ENCODE results near the gene FAM83C. TPM values are rescaled to one million over a fixed set of nuclear protein-coding genes. Genes with fewer than 3 reads are reported as not detected.

Gene FAM83C
- total RNA-seq, 2 donors from 2014 or later = not detected

GRCh38 chr20:35293303-35294292 lies 1.4 kb upstream of the FAM83C start:
- no peaks in the 10 kb centered on the region for H3K9me3 Mint-ChIP-seq
- DNase-seq (ENCODE audit: low spot score in 2 of 2) (no peak), ATAC-seq (no peak)
- no peak overlapping the region for H3K27ac Mint-ChIP-seq
- H3K36me3 Mint-ChIP-seq = no peaks in the 10 kb centered on the region

GRCh38 chr20:35292504-35293285 lies 470 bp upstream of the FAM83C start:
- H3K27ac Mint-ChIP-seq = peak overlapping the region in 1 of 2 donors; percentile 81
- DNase-seq (ENCODE audit: low spot score in 2 of 2) = no peak
- H3K9me3 Mint-ChIP-seq = no peaks in the 10 kb centered on the region
- no peaks in the 10 kb centered on the region for H3K36me3 Mint-ChIP-seq
- no peak for ATAC-seq

DNA sequence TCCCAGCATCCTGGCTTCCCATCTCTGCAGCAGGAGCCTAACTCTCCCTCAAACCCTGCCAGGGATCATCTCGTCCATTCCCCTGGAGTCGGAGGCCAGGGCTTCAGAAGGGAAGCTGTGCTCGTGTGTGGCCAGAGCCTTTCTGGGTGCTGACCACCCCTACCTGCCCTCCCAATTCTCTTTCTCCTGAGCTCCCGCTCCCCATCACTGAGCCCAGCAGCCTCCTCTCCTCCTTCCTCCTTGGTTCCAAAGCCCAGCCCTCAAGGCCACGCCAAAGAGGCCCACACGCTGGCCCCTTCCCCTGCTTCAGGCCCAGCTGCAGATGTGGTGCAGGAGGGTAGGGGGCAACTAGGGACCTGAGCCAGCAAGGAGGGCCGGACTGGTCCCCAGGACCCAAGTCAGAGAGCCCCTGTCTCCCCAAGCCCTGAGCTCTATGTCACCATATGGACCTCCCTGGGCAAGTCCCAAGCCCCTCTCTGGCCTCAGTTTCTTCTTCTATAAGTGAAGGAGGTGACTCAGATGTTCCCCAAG lies 1.3 kb downstream of the FAM83C start:
- ATAC-seq (no peak), DNase-seq (ENCODE audit: low spot score in 2 of 2) (no peak)
- Mint-ChIP-seq H3K36me3 (no peaks in the 10 kb centered on the region), H3K27ac (no peak overlapping the region), H3K9me3 (no peaks in the 10 kb centered on the region)

GRCh38 chr20:35290186-35290886 lies 1.9 kb downstream of the FAM83C start:
- Mint-ChIP-seq H3K36me3 (no peaks in the 10 kb centered on the region), H3K27ac (no peak overlapping the region), H3K9me3 (no peaks in the 10 kb centered on the region)
- no peak for DNase-seq (ENCODE audit: low spot score in 2 of 2)
- ATAC-seq = no peak

- ATAC-seq = no peak
- H3K9me3 Mint-ChIP-seq = no peaks in the 10 kb centered on the region
- H3K36me3 Mint-ChIP-seq = peaks cover 12 to 13% of the 10 kb centered on the region in 2 donors
- no peak for DNase-seq (ENCODE audit: low spot score in 2 of 2)
- H3K27ac Mint-ChIP-seq = no peak overlapping the region
Observed at GRCh38 chr20:35288325-35289060, 3.7 kb downstream of the FAM83C start.

GRCh38 chr20:35287509-35288324 lies 4.5 kb downstream of the FAM83C start:
- DNase-seq (ENCODE audit: low spot score in 2 of 2) = no peak
- H3K9me3 Mint-ChIP-seq = no peaks in the 10 kb centered on the region
- peaks cover 15 to 18% of the 10 kb centered on the region in 2 donors for H3K36me3 Mint-ChIP-seq
- no peak for ATAC-seq
- H3K27ac Mint-ChIP-seq = no peak overlapping the region

DNA sequence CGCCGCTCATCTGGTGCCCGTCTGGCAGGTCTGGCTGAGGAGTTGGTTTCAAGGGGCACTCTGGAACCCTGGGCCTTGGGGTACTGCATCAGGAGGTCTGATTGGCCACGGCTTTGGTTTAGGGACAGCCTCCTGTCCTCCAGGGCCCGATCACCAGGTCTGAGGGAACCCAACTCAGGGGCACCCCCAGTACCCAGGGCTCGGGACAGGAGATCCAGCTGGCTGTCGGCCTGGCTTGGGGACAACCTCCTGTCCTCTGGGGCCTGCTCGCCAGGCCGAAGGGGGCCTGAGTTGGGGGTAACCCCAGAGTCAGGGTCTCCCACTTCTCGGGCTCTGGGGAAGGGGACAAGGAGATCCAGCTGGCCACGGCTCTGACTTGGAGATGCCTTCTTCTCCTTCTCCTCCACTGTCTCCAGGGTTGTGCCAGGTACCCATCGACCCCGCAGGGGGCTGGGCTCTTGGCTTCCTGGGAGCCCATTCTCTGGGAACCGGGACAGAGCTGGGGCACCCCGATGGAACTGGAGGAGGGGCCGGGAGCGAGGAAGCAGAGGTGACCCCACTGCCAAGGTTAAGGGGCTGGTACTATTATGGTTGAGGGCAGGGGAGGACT lies 5.2 kb downstream of the FAM83C start:
- Mint-ChIP-seq H3K9me3 (no peaks in the 10 kb centered on the region), H3K27ac (no peak overlapping the region), H3K36me3 (peaks cover 15 to 22% of the 10 kb centered on the region in 2 donors)
- DNase-seq (ENCODE audit: low spot score in 2 of 2) (no peak), ATAC-seq (no peak)

DNA sequence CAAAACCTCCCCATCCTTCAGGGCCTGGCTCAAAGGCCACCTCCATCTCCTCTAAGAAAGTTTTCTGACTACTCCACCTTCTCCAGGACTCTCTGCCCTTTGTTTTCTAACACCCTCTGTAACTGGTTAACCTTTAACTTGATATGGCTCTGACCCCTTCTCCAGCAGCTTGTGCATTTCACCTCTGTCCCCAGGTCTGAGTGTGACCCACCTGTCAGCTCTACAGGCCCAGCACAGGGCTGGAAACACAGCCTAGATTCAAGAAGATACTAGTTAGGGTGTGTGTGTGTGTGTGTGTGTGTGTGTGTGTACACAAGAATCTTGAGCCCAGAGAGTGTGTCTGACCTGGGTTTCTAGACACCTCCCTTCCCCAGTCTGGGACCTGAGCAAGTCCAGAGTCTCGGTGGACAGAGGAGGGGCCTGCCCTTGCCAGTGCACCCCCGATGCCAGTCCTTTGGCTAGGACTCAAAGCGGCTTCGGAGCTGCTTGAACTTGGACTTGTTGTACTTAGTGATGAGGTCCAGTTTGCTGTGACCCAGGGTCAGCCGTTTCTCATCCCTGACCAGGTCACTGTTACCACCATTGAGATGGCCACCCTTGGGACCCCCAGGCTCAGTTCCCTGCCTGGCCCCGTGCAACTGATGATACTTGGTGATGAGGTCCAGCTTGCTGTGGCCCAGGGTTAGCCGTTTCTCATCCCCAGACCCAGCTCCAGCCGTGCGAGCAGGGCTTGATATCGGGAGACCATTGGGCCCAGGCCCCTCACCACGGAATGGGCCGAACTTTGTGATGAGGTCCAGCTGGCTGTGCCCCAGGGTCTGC lies 5.9 kb downstream of the FAM83C start:
- Mint-ChIP-seq H3K9me3 (no peaks in the 10 kb centered on the region), H3K36me3 (peaks cover 15 to 23% of the 10 kb centered on the region in 2 donors), H3K27ac (peak overlapping the region; percentile 10 to 89)
- DNase-seq (ENCODE audit: low spot score in 2 of 2) = no peak
- ATAC-seq = no peak

DNA sequence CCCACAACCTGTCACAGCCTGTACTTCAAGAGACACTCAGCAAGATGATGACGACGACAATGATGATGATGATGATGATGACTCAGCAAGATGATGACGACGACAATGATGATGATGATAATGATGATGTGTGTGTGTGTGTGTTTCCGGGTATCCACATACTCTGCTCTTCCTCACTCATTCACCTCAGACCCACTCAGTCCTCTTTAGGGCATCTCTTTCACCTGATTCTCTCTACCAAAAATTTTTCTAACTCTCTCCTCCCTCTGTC lies 6.5 kb downstream of the FAM83C start:
- no peak for ATAC-seq
- Mint-ChIP-seq H3K36me3 (peaks cover 15 to 23% of the 10 kb centered on the region in 2 donors), H3K27ac (peak overlapping the region; percentile 10 to 89), H3K9me3 (no peaks in the 10 kb centered on the region)
- DNase-seq (ENCODE audit: low spot score in 2 of 2) = no peak

DNA sequence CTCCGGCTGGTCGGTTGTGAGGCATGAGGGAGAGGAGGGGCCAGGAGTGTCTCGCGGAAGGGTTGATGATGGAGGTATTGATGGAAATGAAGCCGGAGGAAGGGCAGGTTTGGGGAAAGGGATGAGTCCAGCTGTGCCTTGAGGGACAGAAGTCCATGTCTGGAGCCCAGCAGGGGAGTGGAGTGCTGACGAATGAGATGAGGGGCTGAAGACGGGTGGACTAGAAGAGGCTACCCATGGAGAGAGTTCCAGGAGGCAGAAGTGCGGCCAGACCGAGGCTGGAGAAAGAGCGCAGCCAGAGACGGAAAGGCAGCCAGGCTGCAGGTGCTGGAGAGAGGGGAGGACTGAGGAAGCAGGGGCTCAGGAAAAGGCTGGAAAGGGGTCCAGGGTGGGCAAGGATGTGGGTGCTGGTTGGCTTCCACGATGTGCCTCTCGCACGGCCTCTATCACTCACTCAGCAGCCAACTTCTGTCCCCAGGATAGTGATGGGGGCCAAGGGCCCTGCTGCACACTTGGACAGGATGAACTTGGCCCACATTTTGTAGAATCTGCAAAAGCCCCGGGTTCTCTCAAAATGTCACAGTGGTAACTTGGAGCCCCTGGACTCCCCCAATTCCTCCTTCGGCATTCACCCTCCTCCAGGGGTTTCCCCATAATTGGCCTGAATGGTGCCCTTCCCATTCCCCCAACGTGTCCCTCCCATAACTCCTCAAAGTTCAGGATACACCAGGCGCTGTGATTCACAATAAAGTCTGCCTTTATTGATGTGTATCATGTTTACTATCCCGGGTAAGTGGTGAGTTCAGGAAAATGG lies 7.0 kb downstream of the FAM83C start:
- no peak for ATAC-seq
- no peak for DNase-seq (ENCODE audit: low spot score in 2 of 2)
- Mint-ChIP-seq H3K27ac (peak overlapping the region; percentile 89 to 97), H3K36me3 (peaks cover 15 to 26% of the 10 kb centered on the region in 2 donors), H3K9me3 (no peaks in the 10 kb centered on the region)

DNA sequence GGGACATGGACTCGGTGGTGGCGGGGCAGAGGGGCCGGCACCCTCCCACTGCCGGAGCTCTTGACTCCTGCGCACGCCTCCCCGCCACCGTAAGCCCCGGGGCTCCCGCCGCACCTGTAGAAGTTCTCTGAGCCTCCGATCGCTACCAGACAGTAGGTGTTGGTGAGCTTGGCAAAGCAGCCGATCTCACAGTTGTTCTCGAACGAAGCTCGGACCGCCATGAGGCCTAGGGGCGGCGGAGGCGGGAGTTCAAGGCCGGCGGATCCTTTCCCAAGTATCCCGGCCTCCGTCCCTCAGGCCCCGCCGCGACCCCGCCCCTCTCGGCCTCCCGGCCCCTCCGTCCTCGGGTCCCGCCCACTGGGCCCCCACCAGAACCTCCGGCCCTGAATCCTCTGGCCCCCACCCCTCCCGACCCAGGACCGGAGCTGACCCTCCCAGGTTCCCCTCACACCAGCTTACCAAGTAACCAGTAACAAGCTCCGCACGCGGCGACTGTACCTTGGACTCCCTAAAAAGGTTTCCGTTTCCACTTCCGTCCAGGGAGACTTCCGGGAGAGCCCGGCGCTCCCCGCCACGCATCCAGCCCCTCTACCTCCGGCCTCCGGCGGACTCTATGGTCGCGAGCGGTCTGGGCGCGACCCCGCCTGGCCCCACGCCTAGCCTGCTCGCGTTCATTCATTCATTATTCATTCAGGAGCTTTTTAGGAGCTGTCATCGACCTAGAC lies 7.8 kb downstream of the FAM83C start, which contains the start of gene EIF6:
Gene EIF6 (minus strand): TSS at position 506 of the 725 bp plus-strand sequence. CDS start 285 bp downstream, at position 221.
- H3K27ac Mint-ChIP-seq = peak within 1 kb of the TSS; percentile 89 to 97
- H3K36me3 Mint-ChIP-seq = peaks cover 15 to 34% of the 10 kb centered on the region in 2 donors
- ATAC-seq (peak; percentile 83 to 91), DNase-seq (ENCODE audit: low spot score in 2 of 2) (peak; percentile 71 to 76)
- no peaks in the 10 kb centered on the region for H3K9me3 Mint-ChIP-seq

DNA sequence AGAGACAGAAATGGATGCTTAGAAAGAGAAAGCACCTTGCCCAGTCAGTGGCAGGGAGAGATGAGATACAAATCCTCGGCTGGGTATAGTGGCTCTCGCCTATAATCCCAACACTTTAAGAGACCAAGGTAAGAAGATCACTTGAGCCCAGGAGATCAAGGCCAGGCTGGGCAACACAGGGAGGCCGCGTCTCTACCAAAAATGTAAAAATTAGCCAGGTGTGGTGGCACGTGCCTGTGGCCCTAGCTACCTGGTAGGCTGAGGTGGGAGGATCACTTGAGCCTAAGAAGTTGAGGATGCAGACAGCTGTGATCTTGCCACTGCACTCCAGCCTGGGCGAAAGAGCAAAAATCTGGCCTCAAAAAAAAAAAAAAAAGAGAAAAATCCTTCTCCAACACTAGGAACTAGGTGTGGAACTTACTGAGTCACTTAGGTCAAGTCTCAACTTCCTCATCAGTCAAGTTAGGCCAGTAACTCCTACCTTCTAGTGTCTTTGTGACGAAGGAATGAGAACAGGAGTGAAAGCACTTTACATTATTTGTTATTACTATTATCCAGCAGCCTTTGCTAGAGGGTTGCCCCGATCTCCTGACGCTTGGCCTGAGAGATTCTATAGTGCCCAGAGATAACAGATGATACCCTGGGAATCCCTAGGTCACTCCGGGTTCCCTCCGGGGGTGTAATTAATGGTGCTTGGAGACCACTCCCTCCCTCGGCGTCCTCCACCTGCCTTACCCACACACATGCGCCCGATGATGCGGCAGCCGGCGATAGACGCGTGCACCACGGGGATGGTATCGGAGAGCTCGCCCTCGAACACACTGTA lies 8.6 kb downstream of the FAM83C start:
- DNase-seq (ENCODE audit: low spot score in 2 of 2) = no peak
- peak; percentile 37 to 58 for ATAC-seq
- Mint-ChIP-seq H3K27ac (peak overlapping the region; percentile 89 to 95), H3K9me3 (no peaks in the 10 kb centered on the region), H3K36me3 (peaks cover 15 to 38% of the 10 kb centered on the region in 2 donors)

Data from activated naive CD4-positive, alpha-beta T cell treated with anti-CD3 and anti-CD28 coated beads, Interleukin-2, amount 50 U/mL, for 72 hours (primary cell).